ENCODE results near the gene DGCR6.

DNA sequence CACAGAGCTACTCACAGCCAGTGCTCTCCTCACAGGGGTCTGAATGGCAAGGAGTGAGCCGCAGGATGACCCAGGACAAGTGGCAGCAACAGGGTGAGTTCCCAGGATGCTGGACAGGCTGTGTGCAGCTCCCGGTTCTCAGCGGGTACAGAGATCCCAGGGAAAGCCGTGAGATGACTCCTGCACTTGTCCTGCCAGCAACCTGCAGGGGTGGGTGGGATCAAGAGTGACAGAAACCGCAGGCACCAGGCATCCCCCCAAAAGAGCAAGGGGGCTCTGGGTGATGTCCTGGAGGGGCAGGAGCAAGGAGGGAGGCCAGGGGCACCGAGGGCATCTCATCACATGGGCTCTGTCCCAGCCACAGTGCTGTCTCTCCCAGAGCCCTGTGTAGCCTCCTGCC lies 45.9 kb downstream of the DGCR6 start:
- no peak for TF ChIP-seq FOXM1 (IDR thresholded peaks at IDR 0.05; ENCODE audit: borderline replicate concordance)
- TF ChIP-seq BHLHE40 (IDR thresholded peaks at IDR 0.05; ENCODE audit: borderline replicate concordance): no peak
- no peak for TF ChIP-seq FOXK2 (IDR thresholded peaks at IDR 0.05)
- TF ChIP-seq FOXA1 (IDR thresholded peaks at IDR 0.05): no peak
- no peak for TF ChIP-seq TARDBP (IDR thresholded peaks at IDR 0.05)
- no peak for TF ChIP-seq NFRKB (IDR thresholded peaks at IDR 0.05)
- no peak for TF ChIP-seq SUZ12 (IDR thresholded peaks at IDR 0.05)
